SKM-1 treated with dmso at 0.1 percent for 144 hours (cell line): Measurements from ENCODE around the gene INPP4A.
A peak's percentile ranks its signal among the peaks of the same experiment; 100 is the strongest.
"Not testable (repeated sequence)": the region's sequence is repeated elsewhere in the genome, so short reads cannot be mapped to it uniquely, and the experiment has no call there.

Source experiments
- DNase-seq: peaks from one replicate; lab custom pipeline; 2025; ENCODE audit not compliant: unreplicated experiment; lab: John Stamatoyannopoulos, UW

The INPP4A gene

GRCh38 chr2:98578231-98578630 is 133.6 kb downstream of the INPP4A start:
- no peak for DNase-seq

- DNase-seq = no peak
Measured at GRCh38 chr2:98579926-98580325, 135.3 kb downstream of the INPP4A start.

- no peak for DNase-seq
Measured at GRCh38 chr2:98580656-98581284, 136.1 kb downstream of the INPP4A start.

GRCh38 chr2:98582523-98582922 is 137.9 kb downstream of the INPP4A start:
- no peak for DNase-seq

GRCh38 chr2:98583276-98583675 is 138.6 kb downstream of the INPP4A start:
- no peak for DNase-seq

- DNase-seq = no peak
Measured at GRCh38 chr2:98583816-98584618, 139.4 kb downstream of the INPP4A start.

- DNase-seq = no peak
Measured at GRCh38 chr2:98585386-98585785, 140.7 kb downstream of the INPP4A start.

GRCh38 chr2:98586551-98587140 is 142.0 kb downstream of the INPP4A start:
- DNase-seq = no peak

- DNase-seq = no peak
Measured at GRCh38 chr2:98588880-98589431, 144.3 kb downstream of the INPP4A start.

GRCh38 chr2:98589489-98589888 is 144.8 kb downstream of the INPP4A start:
- no peak for DNase-seq

- no peak for DNase-seq
Measured at GRCh38 chr2:98592565-98592964, 147.9 kb downstream of the INPP4A start.

- DNase-seq = not testable (repeated sequence)
Measured at GRCh38 chr2:98594665-98595064, 150.0 kb downstream of the INPP4A start.

GRCh38 chr2:98598781-98599428 is 154.2 kb downstream of the INPP4A start:
- DNase-seq = no peak

- DNase-seq = peak; percentile 8
Measured at GRCh38 chr2:98601532-98602132, 157.0 kb downstream of the INPP4A start.

GRCh38 chr2:98604547-98604946 is 159.9 kb downstream of the INPP4A start:
- DNase-seq = no peak

GRCh38 chr2:98605076-98605475 is 160.4 kb downstream of the INPP4A start:
- no peak for DNase-seq

GRCh38 chr2:98606431-98606830 is 161.8 kb downstream of the INPP4A start:
- no peak for DNase-seq

GRCh38 chr2:98607104-98607503 is 162.4 kb downstream of the INPP4A start:
- DNase-seq = no peak

GRCh38 chr2:98607741-98608115 is 163.1 kb downstream of the INPP4A start:
- DNase-seq = no peak

GRCh38 chr2:98608116-98608961 is 163.7 kb downstream of the INPP4A start, which contains the start of the genes COA5 and UNC50:
COA5 (minus strand) TSS chr2:98608512; CDS start chr2:98608405, 107 bp downstream.
UNC50 (plus strand) TSS chr2:98608589; CDS start chr2:98609760, 1,171 bp downstream.
- peak; percentile 90 for DNase-seq
